CD4-positive, alpha-beta T cell (primary cell): Measurements from ENCODE around the gene PLXDC2. TPM values are rescaled to one million over a fixed set of nuclear protein-coding genes. Genes with fewer than 3 reads are reported as not detected.

ENCODE experiments used
- ATAC-seq: fragments of 200-7000 bp; cut with Tn5 transposase; one replicate; pipeline ENCODE4 v1.10.0; 2022; ENCODE audit warnings: mild to moderate bottlenecking; ENCODE audit not compliant: poor library complexity
- CTCF ChIA-PET: fragments of 350-600 bp; sonication (Branson Sonifier 250); formaldehyde crosslinking; loops from one replicate; lab custom pipeline; 2021; ENCODE audit warnings: antibody characterized with exemption, inconsistent platforms; lab: Charles Lee
- POLR2A ChIA-PET: fragments of 350-600 bp; sonication (Branson Sonifier 250); formaldehyde crosslinking; loops from one replicate; lab custom pipeline; 2021; ENCODE audit warnings: antibody characterized with exemption, inconsistent platforms; lab: Charles Lee
- DNase-seq, 14 experiments: peaks; one replicate each; pipeline ENCODE4 v3.0.0-alpha.2; 2013 to 2020; ENCODE audit warnings: mixed read lengths in 2 of 14
- H3K27ac ChIP-seq, 2 donors: one replicate each; pipeline versions ENCODE4 v1.5.1 to v1.7.0; 2013; ENCODE audit warnings: low read length in 2 of 2, low read depth in 1 of 2, mild to moderate bottlenecking in 1 of 2
- H3K27me3 ChIP-seq, 2 experiments: 1 replicate in 1 of 2; 2 replicates in 1 of 2; pipeline versions ENCODE4 v1.6.1 to v1.7.0; 2013; ENCODE audit warnings: low read length in 2 of 2, control low read depth in 1 of 2, mild to moderate bottlenecking in 1 of 2, moderate library complexity in 1 of 2; ENCODE audit not compliant: insufficient read depth in 2 of 2, control insufficient read depth in 1 of 2
- H3K36me3 ChIP-seq: one replicate; pipeline ENCODE4 v1.6.1; 2013; ENCODE audit warnings: low read length, control low read depth; ENCODE audit not compliant: insufficient read depth
- H3K4me1 ChIP-seq: one replicate; pipeline ENCODE4 v1.6.1; 2013; ENCODE audit warnings: low read length, control low read depth; ENCODE audit not compliant: insufficient read depth
- H3K4me3 ChIP-seq: one replicate; pipeline ENCODE4 v1.5.1; 2013; ENCODE audit warnings: mild to moderate bottlenecking, low read length, moderate library complexity
- H3K9me3 ChIP-seq, 2 experiments: 1 replicate in 1 of 2; 2 replicates in 1 of 2; pipeline versions ENCODE4 v1.6.1 to v1.7.0; 2013; ENCODE audit warnings: low read length in 2 of 2, mild to moderate bottlenecking in 2 of 2, control low read depth in 1 of 2, moderate library complexity in 1 of 2; ENCODE audit not compliant: control insufficient read depth in 1 of 2, insufficient read depth in 1 of 2
- H3K27ac Mint-ChIP-seq: one replicate; pipeline ENCODE4 v1.8.0; 2020; ENCODE audit warnings: mixed read lengths
- H3K27me3 Mint-ChIP-seq: one replicate; pipeline ENCODE4 v1.8.0; 2021; ENCODE audit warnings: mixed read lengths
- H3K36me3 Mint-ChIP-seq: one replicate; pipeline ENCODE4 v1.8.0; 2021; ENCODE audit warnings: low read depth, mixed read lengths
- H3K4me1 Mint-ChIP-seq: one replicate; pipeline ENCODE4 v1.8.0; 2021; ENCODE audit warnings: low read depth, mixed read lengths
- H3K4me3 Mint-ChIP-seq: one replicate; pipeline ENCODE4 v1.8.0; 2020; ENCODE audit warnings: mild to moderate bottlenecking, mixed read lengths
- H3K9me3 Mint-ChIP-seq: one replicate; pipeline ENCODE4 v1.8.0; 2020; ENCODE audit warnings: mixed read lengths
- CTCF ChIP-seq: fragments of 200-600 bp; IDR thresholded peaks from one replicate; pipeline ENCODE4 v1.8.0; 2022; ENCODE audit warnings: antibody characterized with exemption, mild to moderate bottlenecking
- intact Hi-C, 2 experiments: fragments of 100-400 bp; cut with DNase I in 1 of 2; cut with micrococcal nuclease in 1 of 2; formaldehyde crosslinking; loops; one replicate each; pipeline versions ENCODE4 v1.15.1 to v1.9.0; 2023 to 2025; cut with DNase I, micrococcal nuclease
- total RNA-seq, 174 experiments: library from RNA in 2 of 174; stranded (reverse) in 2 of 174; gene quantifications; one replicate each; pipeline ENCODE4 v1.2.3 and lab custom pipeline; 2021 to 2026

Gene PLXDC2
- total RNA-seq, 2 experiments from 2014 or later = 0.41 to 0.61 TPM

- Histone ChIP-seq H3K9me3 (no peaks in the 10 kb centered on the region), H3K4me3 (no peak overlapping the region), H3K4me1 (no peaks in the 10 kb centered on the region), H3K27me3 (no peaks in the 10 kb centered on the region), H3K27ac (no peak overlapping the region), H3K36me3 (no peaks in the 10 kb centered on the region)
- ChIA-PET CTCF (no interaction called here), POLR2A (no interaction called here)
- no peaks in the 10 kb centered on the region for H3K9me3 Mint-ChIP-seq
- H3K36me3 Mint-ChIP-seq = no peaks in the 10 kb centered on the region
- no peak overlapping the region for H3K4me3 Mint-ChIP-seq
- intact Hi-C loops = no loop called here
- no peaks in the 10 kb centered on the region for H3K27me3 Mint-ChIP-seq
- no peak overlapping the region for H3K27ac Mint-ChIP-seq
- ATAC-seq (no peak), DNase-seq (no peak)
- H3K4me1 Mint-ChIP-seq = no peaks in the 10 kb centered on the region
- TF ChIP-seq CTCF = no peak
Measured at GRCh38 chr10:20156511-20156910, 340.3 kb downstream of the PLXDC2 start.

- H3K27ac ChIP-seq = no peak overlapping the region
- no peak overlapping the region for H3K4me3 Mint-ChIP-seq
- H3K4me1 ChIP-seq = no peaks in the 10 kb centered on the region
- CTCF ChIA-PET = no interaction called here
- H3K4me3 ChIP-seq = no peak overlapping the region
- intact Hi-C loops = no loop called here
- H3K4me1 Mint-ChIP-seq = no peaks in the 10 kb centered on the region
- POLR2A ChIA-PET = no interaction called here
- no peaks in the 10 kb centered on the region for H3K27me3 Mint-ChIP-seq
- no peaks in the 10 kb centered on the region for H3K27me3 ChIP-seq
- no peaks in the 10 kb centered on the region for H3K9me3 ChIP-seq
- ATAC-seq (no peak), DNase-seq (no peak)
- no peaks in the 10 kb centered on the region for H3K36me3 ChIP-seq
- no peak overlapping the region for H3K27ac Mint-ChIP-seq
- H3K36me3 Mint-ChIP-seq = no peaks in the 10 kb centered on the region
- TF ChIP-seq CTCF = no peak
- H3K9me3 Mint-ChIP-seq = no peaks in the 10 kb centered on the region
Measured at GRCh38 chr10:20157314-20157713, 341.1 kb downstream of the PLXDC2 start.

GRCh38 chr10:20158086-20158485 is 341.9 kb downstream of the PLXDC2 start:
- Histone ChIP-seq H3K27ac (no peak overlapping the region), H3K36me3 (no peaks in the 10 kb centered on the region), H3K4me1 (no peaks in the 10 kb centered on the region), H3K9me3 (no peaks in the 10 kb centered on the region), H3K4me3 (no peak overlapping the region), H3K27me3 (no peaks in the 10 kb centered on the region)
- no peak for TF ChIP-seq CTCF
- no peak overlapping the region for H3K4me3 Mint-ChIP-seq
- no peak overlapping the region for H3K27ac Mint-ChIP-seq
- POLR2A ChIA-PET = no interaction called here
- CTCF ChIA-PET = interaction anchor here (0.7 kb wide), 1 partner anchor 113 kb away, joined by 3 read pairs; no protein-coding TSS in a partner anchor
- intact Hi-C loops = no loop called here
- no peaks in the 10 kb centered on the region for H3K27me3 Mint-ChIP-seq
- H3K4me1 Mint-ChIP-seq = no peaks in the 10 kb centered on the region
- no peaks in the 10 kb centered on the region for H3K9me3 Mint-ChIP-seq
- DNase-seq = no peak
- H3K36me3 Mint-ChIP-seq = no peaks in the 10 kb centered on the region
- ATAC-seq = no peak
